DND-41 (cell line): Measurements from ENCODE around the gene DENND1A.

ENCODE experiments used
- EZH2 ChIP-seq: IDR thresholded peaks from 3 replicates; pipeline ENCODE4 v1.6.1; 2012; ENCODE audit warnings: borderline replicate concordance, low read depth, mild to moderate bottlenecking, moderate library complexity, low read length, inconsistent platforms; ENCODE audit not compliant: severe bottlenecking
- TF ChIP-seq, protein P1 (sequence below): IDR thresholded peaks from 2 replicates; pipeline ENCODE4 v1.5.1; 2012; ENCODE audit warnings: borderline replicate concordance, low read length, moderate library complexity, mild to moderate bottlenecking; ENCODE audit not compliant: poor library complexity, severe bottlenecking; ENCODE audit errors: extremely low read depth

- no peak for TF ChIP-seq EZH2
- TF ChIP-seq, protein P1, sequence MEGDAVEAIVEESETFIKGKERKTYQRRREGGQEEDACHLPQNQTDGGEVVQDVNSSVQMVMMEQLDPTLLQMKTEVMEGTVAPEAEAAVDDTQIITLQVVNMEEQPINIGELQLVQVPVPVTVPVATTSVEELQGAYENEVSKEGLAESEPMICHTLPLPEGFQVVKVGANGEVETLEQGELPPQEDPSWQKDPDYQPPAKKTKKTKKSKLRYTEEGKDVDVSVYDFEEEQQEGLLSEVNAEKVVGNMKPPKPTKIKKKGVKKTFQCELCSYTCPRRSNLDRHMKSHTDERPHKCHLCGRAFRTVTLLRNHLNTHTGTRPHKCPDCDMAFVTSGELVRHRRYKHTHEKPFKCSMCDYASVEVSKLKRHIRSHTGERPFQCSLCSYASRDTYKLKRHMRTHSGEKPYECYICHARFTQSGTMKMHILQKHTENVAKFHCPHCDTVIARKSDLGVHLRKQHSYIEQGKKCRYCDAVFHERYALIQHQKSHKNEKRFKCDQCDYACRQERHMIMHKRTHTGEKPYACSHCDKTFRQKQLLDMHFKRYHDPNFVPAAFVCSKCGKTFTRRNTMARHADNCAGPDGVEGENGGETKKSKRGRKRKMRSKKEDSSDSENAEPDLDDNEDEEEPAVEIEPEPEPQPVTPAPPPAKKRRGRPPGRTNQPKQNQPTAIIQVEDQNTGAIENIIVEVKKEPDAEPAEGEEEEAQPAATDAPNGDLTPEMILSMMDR: no peak
Observed at GRCh38 chr9:123370108-123370507, 559.8 kb downstream of the DENND1A start.
